ENCODE results near the gene REXO4. TPM values are rescaled to one million over a fixed set of nuclear protein-coding genes. Genes with fewer than 3 reads are reported as not detected.
A peak's percentile ranks its signal among the peaks of the same experiment; 100 is the strongest.

REXO4 gene
- total and polyA plus RNA-seq, 2 of the 13 experiments (the other 11 are each of a cell fraction or from before 2014, with no cell fraction given): 18.5 to 30.4 TPM

- no peak for TF ChIP-seq SNAPC5 (CRISPR knock-in tag; IDR thresholded peaks at IDR 0.05; ENCODE audit: borderline replicate concordance)
- no peak for TF ChIP-seq SRY (CRISPR knock-in tag; IDR thresholded peaks at IDR 0.05)
- peak; percentile 70; the same call in 1 of the 2 replicates for TF ChIP-seq SOX5 (CRISPR knock-in tag; IDR thresholded peaks at IDR 0.05; ENCODE audit: borderline replicate concordance)
- TF ChIP-seq CENPX (CRISPR knock-in tag; IDR thresholded peaks at IDR 0.05): no peak
- no peak for TF ChIP-seq ZNF382 (CRISPR knock-in tag; IDR thresholded peaks at IDR 0.05; ENCODE audit: borderline replicate concordance)
- TF ChIP-seq ZNF329 (CRISPR knock-in tag; IDR thresholded peaks at IDR 0.05; ENCODE audit: low read depth): 0 out of 2 replicates have a peak, but pooled peaks have one; percentile 53
- TF ChIP-seq ZBTB10 (CRISPR knock-in tag; IDR thresholded peaks at IDR 0.05; ENCODE audit: borderline replicate concordance): peak; percentile 31; the same call in 1 of the 2 replicates
- TF ChIP-seq, protein P1, sequence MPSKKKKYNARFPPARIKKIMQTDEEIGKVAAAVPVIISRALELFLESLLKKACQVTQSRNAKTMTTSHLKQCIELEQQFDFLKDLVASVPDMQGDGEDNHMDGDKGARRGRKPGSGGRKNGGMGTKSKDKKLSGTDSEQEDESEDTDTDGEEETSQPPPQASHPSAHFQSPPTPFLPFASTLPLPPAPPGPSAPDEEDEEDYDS (CRISPR knock-in tag; IDR thresholded peaks at IDR 0.05): no peak; the same call in 1 of the 2 replicates
- TF ChIP-seq ZMAT3 (CRISPR knock-in tag; conservative IDR thresholded peaks at IDR 0.05): peak; percentile 79
- TF ChIP-seq HNRNPK (IDR thresholded peaks at IDR 0.05; ENCODE audit: low read depth, low read length, poor library complexity, severe bottlenecking): peak; percentile 86
- TF ChIP-seq ZFY (CRISPR knock-in tag; IDR thresholded peaks at IDR 0.05): peak; percentile 85
- TF ChIP-seq NFATC3 (CRISPR knock-in tag; IDR thresholded peaks at IDR 0.05): peak; percentile 41; the same call in 1 of the 2 replicates
- TF ChIP-seq HBP1 (CRISPR knock-in tag; IDR thresholded peaks at IDR 0.05; ENCODE audit: low read depth): peak; percentile 84
- TF ChIP-seq ZNF275 (CRISPR knock-in tag; IDR thresholded peaks at IDR 0.05; ENCODE audit: borderline replicate concordance): peak; percentile 77; the same call in 1 of the 2 replicates
- TF ChIP-seq, protein P2, sequence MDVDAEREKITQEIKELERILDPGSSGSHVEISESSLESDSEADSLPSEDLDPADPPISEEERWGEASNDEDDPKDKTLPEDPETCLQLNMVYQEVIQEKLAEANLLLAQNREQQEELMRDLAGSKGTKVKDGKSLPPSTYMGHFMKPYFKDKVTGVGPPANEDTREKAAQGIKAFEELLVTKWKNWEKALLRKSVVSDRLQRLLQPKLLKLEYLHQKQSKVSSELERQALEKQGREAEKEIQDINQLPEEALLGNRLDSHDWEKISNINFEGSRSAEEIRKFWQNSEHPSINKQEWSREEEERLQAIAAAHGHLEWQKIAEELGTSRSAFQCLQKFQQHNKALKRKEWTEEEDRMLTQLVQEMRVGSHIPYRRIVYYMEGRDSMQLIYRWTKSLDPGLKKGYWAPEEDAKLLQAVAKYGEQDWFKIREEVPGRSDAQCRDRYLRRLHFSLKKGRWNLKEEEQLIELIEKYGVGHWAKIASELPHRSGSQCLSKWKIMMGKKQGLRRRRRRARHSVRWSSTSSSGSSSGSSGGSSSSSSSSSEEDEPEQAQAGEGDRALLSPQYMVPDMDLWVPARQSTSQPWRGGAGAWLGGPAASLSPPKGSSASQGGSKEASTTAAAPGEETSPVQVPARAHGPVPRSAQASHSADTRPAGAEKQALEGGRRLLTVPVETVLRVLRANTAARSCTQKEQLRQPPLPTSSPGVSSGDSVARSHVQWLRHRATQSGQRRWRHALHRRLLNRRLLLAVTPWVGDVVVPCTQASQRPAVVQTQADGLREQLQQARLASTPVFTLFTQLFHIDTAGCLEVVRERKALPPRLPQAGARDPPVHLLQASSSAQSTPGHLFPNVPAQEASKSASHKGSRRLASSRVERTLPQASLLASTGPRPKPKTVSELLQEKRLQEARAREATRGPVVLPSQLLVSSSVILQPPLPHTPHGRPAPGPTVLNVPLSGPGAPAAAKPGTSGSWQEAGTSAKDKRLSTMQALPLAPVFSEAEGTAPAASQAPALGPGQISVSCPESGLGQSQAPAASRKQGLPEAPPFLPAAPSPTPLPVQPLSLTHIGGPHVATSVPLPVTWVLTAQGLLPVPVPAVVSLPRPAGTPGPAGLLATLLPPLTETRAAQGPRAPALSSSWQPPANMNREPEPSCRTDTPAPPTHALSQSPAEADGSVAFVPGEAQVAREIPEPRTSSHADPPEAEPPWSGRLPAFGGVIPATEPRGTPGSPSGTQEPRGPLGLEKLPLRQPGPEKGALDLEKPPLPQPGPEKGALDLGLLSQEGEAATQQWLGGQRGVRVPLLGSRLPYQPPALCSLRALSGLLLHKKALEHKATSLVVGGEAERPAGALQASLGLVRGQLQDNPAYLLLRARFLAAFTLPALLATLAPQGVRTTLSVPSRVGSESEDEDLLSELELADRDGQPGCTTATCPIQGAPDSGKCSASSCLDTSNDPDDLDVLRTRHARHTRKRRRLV (CRISPR knock-in tag; IDR thresholded peaks at IDR 0.05): peak; percentile 96
- TF ChIP-seq SALL1 (CRISPR knock-in tag; IDR thresholded peaks at IDR 0.05): peak; percentile 87
These were observed at the start of gene REXO4 (continued) for GRCh38 chr9:133417541-133418461.
